Gastrocnemius medialis (tissue), 4 donors: Measurements from ENCODE around the gene ACVR1B. TPM values are rescaled to one million over a fixed set of nuclear protein-coding genes. Genes with fewer than 3 reads are reported as not detected.

Experiments used
- ATAC-seq, 2 donors: fragments of 150-250 bp; one replicate each; pipeline ENCODE4 v1.9.1; 2016
- DNase-seq, 2 donors: peaks; one replicate each; pipeline ENCODE4 v3.0.0-alpha.2; 2019
- H3K27ac ChIP-seq, 4 donors: fragments of 200-600 bp; sonication (generic); 1 replicate in 1 of 4; 2 replicates in 3 of 4; pipeline ENCODE4 v1.5.1; 2016 to 2018; ENCODE audit warnings: mild to moderate bottlenecking in 2 of 4, moderate library complexity in 1 of 4
- H3K27me3 ChIP-seq, 3 donors: fragments of 200-600 bp; sonication (generic) in 2 of 3; 1 replicate in 1 of 3; 2 replicates in 2 of 3; pipeline versions ENCODE4 v1.5.1 to v1.6.0; 2016 to 2019; ENCODE audit warnings: mild to moderate bottlenecking in 1 of 3, moderate library complexity in 1 of 3
- H3K36me3 ChIP-seq, 2 donors: fragments of 200-600 bp; sonication (generic) in 1 of 2; one replicate each; pipeline ENCODE4 v1.5.1; 2017 to 2018
- H3K4me1 ChIP-seq, 2 donors: fragments of 200-600 bp; sonication (generic) in 1 of 2; one replicate each; pipeline ENCODE4 v1.5.1; 2016 to 2017; ENCODE audit warnings: mild to moderate bottlenecking in 2 of 2
- H3K4me3 ChIP-seq, 4 donors: fragments of 200-600 bp; sonication (generic) in 3 of 4; 1 replicate in 1 of 4; 2 replicates in 3 of 4; pipeline ENCODE4 v1.5.1; 2016 to 2019; ENCODE audit warnings: mild to moderate bottlenecking in 2 of 4
- H3K9me3 ChIP-seq, 3 donors: fragments of 200-600 bp; sonication (generic) in 2 of 3; 1 replicate in 1 of 3; 2 replicates in 2 of 3; pipeline ENCODE4 v1.5.1; 2016 to 2019
- CTCF ChIP-seq, 5 experiments: fragments of 450-650 bp in 3 of 5; fragments of 200-600 bp in 2 of 5; sonication (generic) in 2 of 5; IDR thresholded peaks in 4 of 5; conservative IDR thresholded peaks in 1 of 5; 1 replicate in 4 of 5; 2 replicates in 1 of 5; pipeline ENCODE4 v1.5.1; 2016 to 2019; ENCODE audit warnings: antibody characterized with exemption in 5 of 5, mild to moderate bottlenecking in 3 of 5, moderate library complexity in 3 of 5
- POLR2A ChIP-seq, 2 donors: fragments of 450-650 bp; IDR thresholded peaks; one replicate each; pipeline ENCODE4 v1.6.1; 2017; ENCODE audit warnings: antibody characterized with exemption in 2 of 2, mild to moderate bottlenecking in 2 of 2, moderate library complexity in 2 of 2
- in situ Hi-C, 4 donors: fragments of 200-750 bp; cut with MboI; loops; one replicate each; pipeline versions ENCODE4 v1.15.0 to v1.8.0; 2017; ENCODE audit warnings: low sequenced_read_pairs in 4 of 4
- intact Hi-C: fragments of 100-400 bp; cut with DNase I; formaldehyde crosslinking; loops from one replicate; pipeline ENCODE4 v1.15.1; 2023; ENCODE audit warnings: low total_unique reads
- total RNA-seq, 4 donors: library from RNA; depleted of rRNA; stranded (reverse); fragments of >200 nt; gene quantifications; one replicate each; pipeline versions ENCODE4 v1.1.0 to v1.2.3, GENCODE V29; 2016

Gene ACVR1B
- total RNA-seq, 4 donors from 2014 or later = 8.7 to 15.9 (median 10.1) TPM

- intact Hi-C loops = no loop called here
- no peaks in the 10 kb centered on the region for H3K36me3 ChIP-seq
Observed at GRCh38 chr12:51934080-51934479, 17.4 kb upstream of the ACVR1B start.

GRCh38 chr12:51937926-51938325 is 13.6 kb upstream of the ACVR1B start:
- no peaks in the 10 kb centered on the region for H3K9me3 ChIP-seq
- H3K27ac ChIP-seq = no peak overlapping the region
- DNase-seq (no peak), ATAC-seq (no peak)
- intact Hi-C loops = no loop called here
- TF ChIP-seq CTCF (IDR thresholded peaks at IDR 0.05 in 4 of 5, conservative IDR thresholded peaks at IDR 0.05 in 1 of 5) (no peak), POLR2A (IDR thresholded peaks at IDR 0.05) (no peak)
- no peaks in the 10 kb centered on the region for H3K27me3 ChIP-seq
- H3K36me3 ChIP-seq = no peaks in the 10 kb centered on the region
- in situ Hi-C loops = no loop called here
- no peak overlapping the region for H3K4me3 ChIP-seq
- H3K4me1 ChIP-seq = peaks cover 8 to 13% of the 10 kb centered on the region in 2 donors

More at GRCh38 chr12:51934080-51934479, 17.4 kb upstream of the ACVR1B start:
- Histone ChIP-seq H3K9me3 (no peaks in the 10 kb centered on the region), H3K4me3 (no peak overlapping the region), H3K27me3 (no peaks in the 10 kb centered on the region), H3K4me1 (no peaks in the 10 kb centered on the region), H3K27ac (no peak overlapping the region)
- in situ Hi-C loops = no loop called here
- TF ChIP-seq POLR2A (IDR thresholded peaks at IDR 0.05) (no peak), CTCF (IDR thresholded peaks at IDR 0.05 in 4 of 5, conservative IDR thresholded peaks at IDR 0.05 in 1 of 5) (no peak)
- no peak for ATAC-seq
- DNase-seq = no peak

GRCh38 chr12:51938726-51939125 is 12.8 kb upstream of the ACVR1B start:
- TF ChIP-seq CTCF (IDR thresholded peaks at IDR 0.05 in 4 of 5, conservative IDR thresholded peaks at IDR 0.05 in 1 of 5) (no peak), POLR2A (IDR thresholded peaks at IDR 0.05) (no peak)
- H3K4me1 ChIP-seq = peaks cover 8 to 13% of the 10 kb centered on the region in 2 donors
- H3K27ac ChIP-seq = no peak overlapping the region
- H3K9me3 ChIP-seq = no peaks in the 10 kb centered on the region
- H3K4me3 ChIP-seq = no peak overlapping the region
- intact Hi-C loops = no loop called here
- no peaks in the 10 kb centered on the region for H3K27me3 ChIP-seq
- H3K36me3 ChIP-seq = no peaks in the 10 kb centered on the region
- ATAC-seq (no peak), DNase-seq (no peak)
- in situ Hi-C loops = no loop called here

- H3K4me1 ChIP-seq = peaks cover 8 to 13% of the 10 kb centered on the region in 2 donors
- no peaks in the 10 kb centered on the region for H3K36me3 ChIP-seq
- no peaks in the 10 kb centered on the region for H3K27me3 ChIP-seq
- intact Hi-C loops (no loop called here), in situ Hi-C loops (no loop called here)
- no peak overlapping the region for H3K27ac ChIP-seq
- peaks cover 0 to 11% (median 4%) of the 10 kb centered on the region in 3 donors for H3K9me3 ChIP-seq
- DNase-seq (no peak), ATAC-seq (no peak)
- no peak overlapping the region for H3K4me3 ChIP-seq
- TF ChIP-seq CTCF (IDR thresholded peaks at IDR 0.05 in 4 of 5, conservative IDR thresholded peaks at IDR 0.05 in 1 of 5) (no peak), POLR2A (IDR thresholded peaks at IDR 0.05) (no peak)
Observed at GRCh38 chr12:51941011-51941581, 10.4 kb upstream of the ACVR1B start.

GRCh38 chr12:51941604-51942003 is 9.9 kb upstream of the ACVR1B start:
- DNase-seq (no peak), ATAC-seq (no peak)
- Histone ChIP-seq H3K27ac (no peak overlapping the region), H3K4me1 (peaks cover 8 to 13% of the 10 kb centered on the region in 2 donors), H3K9me3 (peaks cover 0 to 11% (median 4%) of the 10 kb centered on the region in 3 donors), H3K36me3 (no peaks in the 10 kb centered on the region), H3K4me3 (no peak overlapping the region), H3K27me3 (no peaks in the 10 kb centered on the region)
- in situ Hi-C loops = no loop called here
- intact Hi-C loops = no loop called here
- no peak for TF ChIP-seq POLR2A (IDR thresholded peaks at IDR 0.05)
- TF ChIP-seq CTCF (IDR thresholded peaks at IDR 0.05 in 4 of 5, conservative IDR thresholded peaks at IDR 0.05 in 1 of 5) = no peak
